DOHH2 (cell line): Measurements from ENCODE around the gene ACTRT3.
A peak's percentile ranks its signal among the peaks of the same experiment; 100 is the strongest.

ENCODE experiments used
- H3F3A ChIP-seq: fragments of 200-600 bp; sonication (generic), shearing (Covaris generic); 2 replicates; pipeline ENCODE4 v1.6.0; 2016; ENCODE audit warnings: antibody characterized with exemption, mild to moderate bottlenecking; ENCODE audit not compliant: control insufficient read depth, insufficient read depth
- H3K27ac ChIP-seq: fragments of 200-600 bp; sonication (generic); 2 replicates; pipeline ENCODE4 v1.5.1; 2014; ENCODE audit warnings: low read depth, mild to moderate bottlenecking, low read length, moderate library complexity
- H3K27me3 ChIP-seq: fragments of 200-600 bp; sonication (generic); 2 replicates; pipeline ENCODE4 v1.6.1; 2014; ENCODE audit warnings: mild to moderate bottlenecking, low read length, mixed read lengths; ENCODE audit not compliant: control insufficient read depth
- H3K36me3 ChIP-seq: fragments of 200-600 bp; sonication (generic); 2 replicates; pipeline ENCODE4 v1.6.1; 2014; ENCODE audit warnings: mild to moderate bottlenecking, low read length, moderate library complexity, mixed read lengths; ENCODE audit not compliant: control insufficient read depth
- H3K4me1 ChIP-seq: fragments of 200-600 bp; sonication (generic); 2 replicates; pipeline ENCODE4 v1.6.1; 2014; ENCODE audit warnings: mild to moderate bottlenecking, low read length, mixed read lengths; ENCODE audit not compliant: control insufficient read depth
- H3K4me2 ChIP-seq: fragments of 200-600 bp; sonication (generic); 2 replicates; pipeline ENCODE4 v1.6.0; 2014; ENCODE audit warnings: mild to moderate bottlenecking, low read length, moderate library complexity
- H3K4me3 ChIP-seq: fragments of 200-600 bp; sonication (generic); 2 replicates; pipeline ENCODE4 v1.5.1; 2014; ENCODE audit warnings: mild to moderate bottlenecking, low read length, mixed read lengths
- H3K79me2 ChIP-seq: fragments of 200-600 bp; sonication (generic); 2 replicates; pipeline ENCODE4 v1.6.1; 2014; ENCODE audit warnings: mild to moderate bottlenecking, low read length, mixed read lengths; ENCODE audit not compliant: control insufficient read depth
- H3K9me2 ChIP-seq: fragments of 200-600 bp; sonication (generic); replicated peaks from 2 replicates; pipeline ENCODE4 v1.6.1; 2014; ENCODE audit warnings: mild to moderate bottlenecking, low read length, mixed read lengths; ENCODE audit not compliant: control insufficient read depth
- H3K9me3 ChIP-seq: fragments of 200-600 bp; sonication (generic); 2 replicates; pipeline ENCODE4 v1.6.1; 2014; ENCODE audit warnings: antibody characterized with exemption, low read length, mixed read lengths; ENCODE audit not compliant: control insufficient read depth, insufficient read depth
- H4K20me1 ChIP-seq: fragments of 200-600 bp; sonication (generic); 2 replicates; pipeline ENCODE4 v1.6.0; 2014; ENCODE audit warnings: low read depth, mild to moderate bottlenecking, antibody characterized with exemption, low read length, moderate library complexity; ENCODE audit not compliant: control insufficient read depth, insufficient read depth
- CTCF ChIP-seq: fragments of 200-600 bp; sonication (generic); IDR thresholded peaks from one replicate; pipeline ENCODE4 v1.5.1; 2014; ENCODE audit warnings: antibody characterized with exemption, mild to moderate bottlenecking, low read depth, low read length; ENCODE audit not compliant: poor library complexity, severe bottlenecking
- EZH2phosphoT487 ChIP-seq: fragments of 200-600 bp; sonication (generic); IDR thresholded peaks from 2 replicates; pipeline ENCODE4 v1.6.1; 2017; ENCODE audit warnings: borderline replicate concordance, mild to moderate bottlenecking, antibody characterized with exemption, low read length, moderate library complexity, mixed read lengths

ACTRT3 gene

GRCh38 chr3:169811631-169812331 is 42.4 kb upstream of the ACTRT3 start:
- H3K4me1 ChIP-seq, result peaks cover 46% of the 10 kb centered on the region

GRCh38 chr3:169809230-169809795 is 40.0 kb upstream of the ACTRT3 start:
- H4K20me1 ChIP-seq, result no peaks in the 10 kb centered on the region
- H3K9me2 ChIP-seq, result no peaks in the 10 kb centered on the region
- H3K4me3 ChIP-seq, result no peak overlapping the region
- H3F3A ChIP-seq, result peaks cover 12% of the 10 kb centered on the region; the same call in 1 of the 2 replicates
- peaks cover 22% of the 10 kb centered on the region for H3K79me2 ChIP-seq
- H3K9me3 ChIP-seq, result no peaks in the 10 kb centered on the region
- peak overlapping the region; percentile 15 for H3K4me2 ChIP-seq
- no peaks in the 10 kb centered on the region for H3K27me3 ChIP-seq
- TF ChIP-seq EZH2phosphoT487 (no peak), CTCF (no peak)
- H3K36me3 ChIP-seq, result peaks cover 10% of the 10 kb centered on the region
- H3K27ac ChIP-seq, result no peak overlapping the region
- peaks cover 43% of the 10 kb centered on the region for H3K4me1 ChIP-seq

More at GRCh38 chr3:169811631-169812331, 42.4 kb upstream of the ACTRT3 start:
- Histone ChIP-seq H3K4me2 (peak overlapping the region; percentile 98), H3K27ac (peak overlapping the region; percentile 53), H3K9me2 (no peaks in the 10 kb centered on the region), H3K4me3 (peak overlapping the region; percentile 73), H3F3A (peaks cover 16% of the 10 kb centered on the region), H3K27me3 (no peaks in the 10 kb centered on the region), H4K20me1 (no peaks in the 10 kb centered on the region), H3K79me2 (peaks cover 22% of the 10 kb centered on the region), H3K36me3 (peaks cover 3% of the 10 kb centered on the region; the same call in 1 of the 2 replicates), H3K9me3 (peaks cover 10% of the 10 kb centered on the region; the same call in 1 of the 2 replicates)
- TF ChIP-seq EZH2phosphoT487 (no peak), CTCF (no peak)

GRCh38 chr3:169804681-169805080 is 35.3 kb upstream of the ACTRT3 start:
- Histone ChIP-seq H4K20me1 (no peaks in the 10 kb centered on the region), H3K4me1 (peaks cover 10% of the 10 kb centered on the region), H3K4me3 (no peak overlapping the region), H3K36me3 (peaks cover 19% of the 10 kb centered on the region; the same call in 1 of the 2 replicates), H3K9me3 (no peaks in the 10 kb centered on the region), H3F3A (peaks cover 11% of the 10 kb centered on the region; the same call in 1 of the 2 replicates), H3K79me2 (peaks cover 3% of the 10 kb centered on the region; the same call in 1 of the 2 replicates), H3K27me3 (no peaks in the 10 kb centered on the region), H3K9me2 (no peaks in the 10 kb centered on the region), H3K27ac (no peak overlapping the region), H3K4me2 (no peak overlapping the region)
- no peak for TF ChIP-seq EZH2phosphoT487
- TF ChIP-seq CTCF, result no peak
